Uterus (tissue), 2 donors: Measurements from ENCODE around the gene ST7.
"Not testable (repeated sequence)": the region's sequence is repeated elsewhere in the genome, so short reads cannot be mapped to it uniquely, and the experiment has no call there.

Source experiments
- CTCF ChIP-seq, 4 experiments: fragments of 200-600 bp in 2 of 4; fragments of 450-650 bp in 2 of 4; sonication (generic) in 2 of 4; IDR thresholded peaks; one replicate each; pipeline ENCODE4 v1.5.1; 2016 to 2019; ENCODE audit warnings: antibody characterized with exemption in 4 of 4, mild to moderate bottlenecking in 2 of 4, moderate library complexity in 1 of 4
- POLR2A ChIP-seq, 2 donors: fragments of 450-650 bp; IDR thresholded peaks; one replicate each; pipeline ENCODE4 v1.6.1; 2016; ENCODE audit warnings: antibody characterized with exemption in 2 of 2, mild to moderate bottlenecking in 1 of 2, moderate library complexity in 1 of 2

- TF ChIP-seq CTCF, POLR2A (IDR thresholded peaks at IDR 0.05): not testable (repeated sequence)
Measured at GRCh38 chr7:117122036-117122435, 168.7 kb downstream of the ST7 start.
